MM.1S (cell line): ENCODE measurements around the gene LNX1.

Experiments used
- EZH2 ChIP-seq: fragments of 300-600 bp; sonication (generic); optimal IDR thresholded peaks from 2 replicates; pipeline ENCODE3; 2017; ENCODE audit warnings: low read depth, mild to moderate bottlenecking, antibody characterized with exemption, low read length, mixed read lengths
- TF ChIP-seq, protein P1 (sequence below): fragments of 300-600 bp; sonication (generic); IDR thresholded peaks from 2 replicates; pipeline ENCODE4 v1.5.1; 2016; ENCODE audit warnings: antibody characterized with exemption, low read length, mixed read lengths

DNA sequence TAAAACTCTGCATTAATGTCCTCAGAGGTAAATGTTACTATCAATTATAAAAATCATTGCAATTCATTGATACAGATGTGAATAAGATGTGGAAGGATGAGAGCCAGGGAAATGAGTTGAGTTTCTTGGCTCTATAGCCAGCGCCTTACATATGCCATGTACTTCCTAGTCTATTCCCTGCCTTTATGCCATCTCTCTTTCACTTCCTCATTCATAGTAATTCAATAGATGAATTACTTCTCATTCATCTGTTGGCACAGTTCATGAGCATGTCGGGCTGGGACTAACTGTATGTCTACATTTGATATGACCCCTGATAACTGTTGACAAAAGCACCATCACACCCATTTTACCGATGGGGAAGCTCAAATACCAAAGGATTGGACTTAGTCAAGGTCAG is 55.7 kb downstream of the LNX1 start:
- TF ChIP-seq, protein P1, sequence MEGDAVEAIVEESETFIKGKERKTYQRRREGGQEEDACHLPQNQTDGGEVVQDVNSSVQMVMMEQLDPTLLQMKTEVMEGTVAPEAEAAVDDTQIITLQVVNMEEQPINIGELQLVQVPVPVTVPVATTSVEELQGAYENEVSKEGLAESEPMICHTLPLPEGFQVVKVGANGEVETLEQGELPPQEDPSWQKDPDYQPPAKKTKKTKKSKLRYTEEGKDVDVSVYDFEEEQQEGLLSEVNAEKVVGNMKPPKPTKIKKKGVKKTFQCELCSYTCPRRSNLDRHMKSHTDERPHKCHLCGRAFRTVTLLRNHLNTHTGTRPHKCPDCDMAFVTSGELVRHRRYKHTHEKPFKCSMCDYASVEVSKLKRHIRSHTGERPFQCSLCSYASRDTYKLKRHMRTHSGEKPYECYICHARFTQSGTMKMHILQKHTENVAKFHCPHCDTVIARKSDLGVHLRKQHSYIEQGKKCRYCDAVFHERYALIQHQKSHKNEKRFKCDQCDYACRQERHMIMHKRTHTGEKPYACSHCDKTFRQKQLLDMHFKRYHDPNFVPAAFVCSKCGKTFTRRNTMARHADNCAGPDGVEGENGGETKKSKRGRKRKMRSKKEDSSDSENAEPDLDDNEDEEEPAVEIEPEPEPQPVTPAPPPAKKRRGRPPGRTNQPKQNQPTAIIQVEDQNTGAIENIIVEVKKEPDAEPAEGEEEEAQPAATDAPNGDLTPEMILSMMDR: no peak
- TF ChIP-seq EZH2: no peak
